SK-N-DZ (cell line): ENCODE measurements around the gene RAB11FIP4. TPM values are rescaled to one million over a fixed set of nuclear protein-coding genes. Genes with fewer than 3 reads are reported as not detected.
"Not testable (repeated sequence)": the region's sequence is repeated elsewhere in the genome, so short reads cannot be mapped to it uniquely, and the experiment has no call there.

Experiments
- DNase-seq: peaks from one replicate; pipeline ENCODE4 v3.0.0-alpha.2; 2015; ENCODE audit warnings: low spot score
- polyA plus RNA-seq, 2 experiments: library from polyadenylated mRNA; depleted of rRNA; stranded (reverse); fragments of >200 nt; gene quantifications; 2 replicates each; pipeline ENCODE4 v1.2.3, GENCODE V29; 2014

Gene RAB11FIP4, protein sequence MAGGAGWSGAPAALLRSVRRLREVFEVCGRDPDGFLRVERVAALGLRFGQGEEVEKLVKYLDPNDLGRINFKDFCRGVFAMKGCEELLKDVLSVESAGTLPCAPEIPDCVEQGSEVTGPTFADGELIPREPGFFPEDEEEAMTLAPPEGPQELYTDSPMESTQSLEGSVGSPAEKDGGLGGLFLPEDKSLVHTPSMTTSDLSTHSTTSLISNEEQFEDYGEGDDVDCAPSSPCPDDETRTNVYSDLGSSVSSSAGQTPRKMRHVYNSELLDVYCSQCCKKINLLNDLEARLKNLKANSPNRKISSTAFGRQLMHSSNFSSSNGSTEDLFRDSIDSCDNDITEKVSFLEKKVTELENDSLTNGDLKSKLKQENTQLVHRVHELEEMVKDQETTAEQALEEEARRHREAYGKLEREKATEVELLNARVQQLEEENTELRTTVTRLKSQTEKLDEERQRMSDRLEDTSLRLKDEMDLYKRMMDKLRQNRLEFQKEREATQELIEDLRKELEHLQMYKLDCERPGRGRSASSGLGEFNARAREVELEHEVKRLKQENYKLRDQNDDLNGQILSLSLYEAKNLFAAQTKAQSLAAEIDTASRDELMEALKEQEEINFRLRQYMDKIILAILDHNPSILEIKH
- polyA plus RNA-seq (2014; cell fraction: cytosol; rRNA removed), result 38.5 and 40.2 TPM in 2 replicates
- 24.8 and 42.1 TPM in 2 replicates for polyA plus RNA-seq (2014; cell fraction: nucleus; rRNA removed)

DNA sequence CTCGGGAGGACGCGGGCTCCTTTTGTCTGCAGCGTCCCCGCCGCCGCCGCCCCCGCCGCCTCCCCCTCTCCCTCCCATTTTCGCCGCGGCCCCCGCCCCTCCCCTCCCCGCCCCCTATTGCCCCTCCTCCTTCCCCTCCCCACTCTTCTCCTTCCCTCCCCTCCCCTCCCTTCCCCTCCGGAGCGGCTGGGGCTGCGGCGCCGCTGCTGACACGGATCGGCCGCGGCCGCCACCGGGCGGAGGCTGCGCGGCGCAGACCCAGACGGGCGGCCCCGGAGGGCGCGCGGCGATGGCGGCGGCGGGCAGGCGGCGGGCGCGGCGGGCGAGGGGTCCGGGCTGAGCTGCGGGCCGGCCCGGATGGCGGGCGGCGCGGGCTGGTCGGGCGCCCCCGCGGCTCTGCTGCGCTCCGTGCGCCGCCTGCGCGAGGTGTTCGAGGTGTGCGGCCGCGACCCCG is at the start of gene RAB11FIP4:
Gene RAB11FIP4, plus strand, starts transcription at position 180 of the 454 bp plus-strand sequence. Its CDS starts 178 bp downstream, at position 358.
- DNase-seq, result no peak

DNA sequence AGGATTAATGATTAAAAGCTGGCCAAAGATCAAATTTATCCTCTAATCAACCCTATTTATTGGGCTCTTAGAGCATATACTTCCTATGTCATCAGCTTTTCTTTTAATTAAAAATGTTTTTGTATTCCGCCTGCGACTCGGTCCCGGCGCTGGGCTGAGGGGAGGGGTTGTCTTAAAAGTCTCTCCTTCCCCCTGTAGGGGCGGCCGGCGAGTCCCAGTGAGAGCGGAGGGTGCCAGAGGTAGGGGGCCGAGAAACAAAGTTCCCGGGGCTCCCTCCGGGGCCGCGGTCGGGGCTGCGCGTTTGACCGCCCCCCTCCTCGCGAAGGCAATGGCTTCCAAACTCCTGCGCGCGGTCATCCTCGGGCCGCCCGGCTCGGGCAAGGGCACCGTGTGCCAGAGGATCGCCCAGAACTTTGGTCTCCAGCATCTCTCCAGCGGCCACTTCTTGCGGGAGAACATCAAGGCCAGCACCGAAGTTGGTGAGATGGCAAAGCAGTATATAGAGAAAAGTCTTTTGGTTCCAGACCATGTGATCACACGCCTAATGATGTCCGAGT is 46.2 kb upstream of the RAB11FIP4 start:
- not testable (repeated sequence) for DNase-seq

GRCh38 chr17:31349454-31349853 is 42.0 kb upstream of the RAB11FIP4 start:
- DNase-seq, result peak; percentile 23

DNA sequence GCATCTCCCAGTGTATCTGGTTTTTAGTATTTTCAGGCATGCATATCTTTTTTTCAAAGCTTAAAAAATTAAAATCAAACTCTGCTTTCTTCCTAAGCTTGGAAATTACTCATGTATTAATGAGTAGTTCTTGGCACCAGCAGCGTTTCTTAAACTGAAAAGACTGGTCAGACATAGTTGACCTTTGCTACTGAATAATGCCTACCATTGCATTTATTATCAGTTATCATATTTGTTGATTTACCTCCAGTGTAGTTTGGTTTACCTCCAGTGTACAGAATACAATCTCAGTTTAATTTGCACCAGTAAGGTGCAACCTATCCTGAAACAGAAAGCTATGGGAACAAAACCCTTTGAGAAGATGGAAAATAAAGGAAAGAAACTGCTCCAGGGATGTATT is 35.5 kb upstream of the RAB11FIP4 start:
- no peak for DNase-seq

DNA sequence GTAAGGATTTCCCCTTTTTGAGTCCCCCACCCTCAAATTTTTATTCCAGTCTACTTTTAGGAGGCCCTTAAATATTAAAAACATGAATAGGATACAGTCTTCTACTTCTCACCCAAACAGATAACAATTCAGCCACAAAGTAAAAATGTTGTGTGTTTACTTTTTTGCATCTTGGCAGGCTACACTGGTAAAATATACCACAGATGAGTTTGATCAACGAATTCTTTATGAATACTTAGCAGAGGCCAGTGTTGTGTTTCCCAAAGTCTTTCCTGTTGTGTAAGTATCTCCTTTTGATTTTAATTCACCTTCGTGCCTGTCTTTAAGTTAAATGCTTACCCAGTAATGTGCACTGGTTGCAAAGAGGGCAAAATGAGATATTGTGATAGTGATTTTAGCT is 34.4 kb upstream of the RAB11FIP4 start:
- no peak for DNase-seq

GRCh38 chr17:31357839-31358394 is 33.6 kb upstream of the RAB11FIP4 start:
- no peak for DNase-seq

DNA sequence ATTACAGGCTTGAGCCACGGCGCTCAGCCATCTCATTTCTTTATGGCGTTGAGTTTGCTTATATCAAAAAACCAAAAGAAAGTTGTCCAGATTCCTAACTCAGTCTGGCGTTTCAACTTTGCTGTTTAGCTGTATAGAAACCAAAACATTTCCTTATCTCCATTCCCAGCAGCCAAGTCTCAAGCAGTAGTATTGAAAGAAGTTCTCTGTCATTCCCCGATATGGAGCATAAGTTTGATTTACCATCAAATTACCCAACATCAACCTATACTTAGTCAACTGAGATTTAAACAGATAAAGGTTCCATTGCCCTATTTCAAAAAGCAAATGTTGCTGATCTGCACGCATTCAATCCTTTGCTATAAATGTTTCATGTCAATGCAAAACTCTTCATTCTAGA is 27.5 kb upstream of the RAB11FIP4 start:
- no peak for DNase-seq

GRCh38 chr17:31366088-31366487 is 25.4 kb upstream of the RAB11FIP4 start:
- no peak for DNase-seq

- no peak for DNase-seq
These were observed 22.2 kb upstream of the RAB11FIP4 start for GRCh38 chr17:31369266-31369665.

DNA sequence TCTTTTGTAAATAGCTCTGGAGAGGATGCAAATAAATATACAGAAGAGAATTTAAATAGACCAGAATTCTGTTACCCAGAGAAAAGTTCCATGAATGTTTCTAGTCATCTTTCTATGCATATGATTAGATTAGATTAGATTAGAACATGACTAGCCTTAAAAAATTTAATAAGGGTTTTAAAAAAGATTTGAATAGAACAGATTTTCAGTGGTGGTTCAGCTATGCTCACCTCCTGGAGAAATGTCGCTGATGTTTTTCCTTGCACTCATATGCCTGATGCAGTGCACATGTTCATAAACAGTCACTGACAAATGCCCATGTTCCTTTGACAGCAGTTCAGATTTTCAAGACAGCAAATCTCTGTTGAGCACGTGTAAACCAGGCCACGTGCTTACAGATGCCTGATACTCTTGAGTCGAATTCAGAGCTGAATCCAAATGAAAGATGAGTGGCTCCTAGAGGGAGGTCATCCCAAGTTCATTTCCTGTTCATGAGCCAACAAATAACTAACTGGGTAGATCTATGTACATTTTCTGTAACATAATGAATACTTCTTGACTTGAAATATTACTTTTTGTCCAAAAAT is 19.9 kb upstream of the RAB11FIP4 start:
- DNase-seq, result no peak

- no peak for DNase-seq
These were observed 18.1 kb upstream of the RAB11FIP4 start for GRCh38 chr17:31373150-31374093.

DNA sequence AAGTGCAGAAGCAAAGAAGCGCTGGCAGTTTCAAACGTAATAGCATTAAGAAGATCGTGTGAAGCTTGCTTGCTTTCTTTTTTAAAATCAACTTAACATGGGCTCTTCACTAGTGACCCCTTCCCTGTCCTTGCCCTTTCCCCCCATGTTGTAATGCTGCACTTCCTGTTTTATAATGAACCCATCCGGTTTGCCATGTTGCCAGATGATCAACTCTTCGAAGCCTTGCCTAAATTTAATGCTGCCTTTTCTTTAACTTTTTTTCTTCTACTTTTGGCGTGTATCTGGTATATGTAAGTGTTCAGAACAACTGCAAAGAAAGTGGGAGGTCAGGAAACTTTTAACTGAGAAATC is 17.4 kb upstream of the RAB11FIP4 start:
- DNase-seq, result no peak

- DNase-seq, result no peak
These were observed 17.0 kb upstream of the RAB11FIP4 start for GRCh38 chr17:31374503-31374902.

DNA sequence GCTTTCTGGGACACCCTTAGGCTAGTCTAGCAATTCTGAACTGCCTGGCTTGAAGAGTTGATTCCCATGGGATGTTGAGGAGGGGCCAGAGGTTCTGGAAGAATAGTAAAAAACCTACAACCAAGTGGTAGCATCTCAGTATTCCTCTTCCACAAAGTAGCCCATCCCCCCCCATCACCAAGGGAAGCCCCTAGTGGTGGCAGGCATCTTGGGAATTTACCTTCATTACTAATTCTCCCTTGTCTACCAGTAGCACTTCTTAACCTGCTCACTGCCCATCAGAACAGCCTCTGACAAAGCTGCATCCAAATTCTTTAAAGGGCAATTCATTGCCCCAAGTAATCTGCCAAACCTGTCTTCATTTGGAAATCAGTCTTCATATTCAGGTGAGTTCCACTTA is 12.8 kb upstream of the RAB11FIP4 start:
- no peak for DNase-seq

DNA sequence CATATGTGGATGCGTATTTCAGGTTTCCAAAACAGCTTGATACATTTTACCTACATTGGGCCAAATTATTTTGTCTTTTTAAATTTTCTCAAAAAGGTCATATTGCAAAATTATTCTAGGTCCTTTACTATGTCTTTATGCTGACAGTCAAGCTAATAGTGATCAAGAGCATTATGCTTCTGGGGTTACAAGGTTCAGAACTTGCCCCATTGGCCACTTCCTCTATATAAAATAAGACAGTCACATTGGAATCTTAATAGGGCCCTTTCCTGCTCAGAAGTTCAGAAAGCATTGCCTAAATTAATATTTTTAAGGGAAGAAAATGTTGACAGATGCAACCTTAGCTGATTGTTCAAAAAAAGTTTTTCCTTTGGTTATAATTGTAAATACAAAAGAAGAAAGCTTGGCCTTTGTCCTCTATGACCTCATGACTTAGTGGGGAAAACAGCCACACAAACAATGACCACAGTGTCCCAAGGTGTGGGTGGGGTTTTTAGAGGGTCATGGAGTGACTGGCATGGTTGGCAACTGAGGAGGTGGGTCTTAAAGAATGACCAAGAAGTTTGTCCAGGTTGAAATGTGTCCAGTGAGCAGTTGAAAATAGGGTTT is 11.8 kb upstream of the RAB11FIP4 start:
- DNase-seq, result no peak

DNA sequence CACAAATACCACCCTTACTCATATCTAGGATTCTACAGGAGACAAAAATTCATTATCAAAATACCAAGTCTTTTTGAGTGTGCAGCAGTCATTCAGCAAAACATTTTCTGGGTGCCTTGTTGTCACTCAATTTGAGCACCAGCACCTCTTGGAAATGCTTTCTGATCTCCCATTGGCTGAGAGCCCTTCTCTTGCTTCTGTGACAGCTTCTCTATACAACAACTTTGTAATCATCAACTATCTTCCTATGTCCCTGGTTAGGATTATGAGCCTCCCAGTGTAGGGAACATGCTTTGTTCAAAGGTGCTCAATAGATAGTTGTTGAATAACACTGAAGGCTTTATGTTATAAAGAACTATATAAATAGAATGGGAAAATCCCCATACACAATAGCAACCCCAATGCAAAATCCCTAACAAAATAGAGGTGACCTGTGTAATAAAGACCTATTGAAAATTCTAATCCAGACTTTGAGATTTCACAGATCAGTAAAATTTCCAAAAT is 10.3 kb upstream of the RAB11FIP4 start:
- DNase-seq, result no peak

DNA sequence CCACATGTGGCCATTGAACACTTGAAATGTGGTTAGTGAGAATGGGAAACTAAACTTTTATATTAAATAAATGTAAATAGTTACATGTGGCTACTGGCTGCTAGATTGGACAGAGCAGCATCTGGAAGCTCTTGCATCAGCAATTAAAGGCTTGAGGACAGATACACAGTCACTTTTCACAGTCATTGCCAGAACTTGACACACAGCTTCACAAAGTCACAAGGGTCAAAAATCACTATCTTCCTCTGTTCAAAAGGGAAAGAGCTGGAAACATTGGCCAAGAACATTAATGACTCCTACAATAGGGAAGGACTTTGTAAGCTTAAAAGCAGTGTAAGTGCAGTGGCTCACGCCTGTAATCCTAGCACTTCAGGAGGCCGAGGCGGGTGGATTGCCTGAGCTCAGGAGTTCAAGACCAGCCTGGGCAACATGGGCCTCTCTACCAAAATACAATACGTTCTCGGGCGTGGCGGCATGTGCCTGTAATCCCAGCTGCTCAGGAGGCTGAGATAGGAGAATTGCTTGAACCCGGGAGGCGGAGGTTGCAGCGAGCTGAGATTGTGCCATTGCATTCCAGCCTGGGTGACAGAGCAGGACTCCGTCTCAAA is 8.7 kb upstream of the RAB11FIP4 start:
- DNase-seq, result not testable (repeated sequence)

- DNase-seq, result not testable (repeated sequence)
These were observed 8.0 kb upstream of the RAB11FIP4 start for GRCh38 chr17:31383488-31383887.

GRCh38 chr17:31385428-31386285 is 5.8 kb upstream of the RAB11FIP4 start:
- DNase-seq, result no peak
